ENCODE results near the gene PFKM. TPM values are rescaled to one million over a fixed set of nuclear protein-coding genes. Genes with fewer than 3 reads are reported as not detected.
A peak's percentile ranks its signal among the peaks of the same experiment; 100 is the strongest.
"Not testable (repeated sequence)": the region's sequence is repeated elsewhere in the genome, so short reads cannot be mapped to it uniquely, and the experiment has no call there.

The PFKM gene
- polyA plus RNA-seq, 12 donors = 104 to 345 (median 290) TPM; not detected in 1

DNA sequence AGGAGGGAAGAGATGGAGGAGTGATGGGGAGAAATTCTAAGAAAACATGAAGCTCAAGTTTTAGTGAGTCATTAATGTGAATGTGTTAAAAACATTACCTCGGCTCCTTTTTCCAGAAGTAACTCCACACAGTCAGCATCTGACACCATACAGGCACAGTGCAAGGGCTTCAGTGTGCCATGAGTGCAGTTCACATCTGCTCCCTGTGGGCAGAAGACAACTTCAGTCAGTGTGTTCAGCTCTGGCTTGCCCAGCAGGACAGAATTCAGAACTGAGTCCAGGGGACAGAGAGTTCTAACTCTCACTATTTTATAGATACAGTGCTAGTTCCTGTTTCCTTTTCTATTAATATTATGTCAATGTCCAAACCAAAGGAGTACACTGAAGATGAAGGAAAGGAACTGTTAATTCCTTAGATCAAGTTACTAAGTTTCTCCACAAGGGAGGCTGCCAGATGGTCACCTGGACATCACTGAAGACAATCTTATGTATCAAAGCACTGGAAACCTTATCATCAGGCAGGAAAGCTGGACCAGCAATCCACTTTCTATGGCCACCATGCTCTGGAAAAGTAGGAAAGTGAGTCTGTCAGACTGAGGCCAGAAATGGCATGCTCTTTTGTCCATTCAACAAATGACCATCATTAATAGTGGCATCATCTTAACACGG is 32.1 kb downstream of the PFKM start:
- DNase-seq = no peak

DNA sequence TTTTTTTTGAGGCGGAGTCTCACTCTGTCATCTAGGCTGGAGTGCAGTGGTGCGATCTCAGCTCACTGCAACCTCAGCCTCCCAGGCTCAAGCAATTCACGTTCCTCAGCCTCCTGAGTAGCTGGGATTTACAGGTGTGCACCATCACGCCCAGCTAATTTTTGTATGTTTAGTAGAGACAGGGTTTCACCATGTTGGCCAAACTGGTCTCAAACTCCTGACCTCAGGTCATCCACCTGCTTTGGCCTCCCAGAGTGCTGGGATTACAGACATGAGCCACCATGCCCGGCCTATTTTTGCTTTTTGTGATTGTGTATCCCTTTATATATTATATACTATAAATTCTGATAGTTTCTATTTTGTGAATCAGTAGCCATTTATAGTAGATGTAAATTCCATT is 36.6 kb downstream of the PFKM start:
- not testable (repeated sequence) for DNase-seq

DNA sequence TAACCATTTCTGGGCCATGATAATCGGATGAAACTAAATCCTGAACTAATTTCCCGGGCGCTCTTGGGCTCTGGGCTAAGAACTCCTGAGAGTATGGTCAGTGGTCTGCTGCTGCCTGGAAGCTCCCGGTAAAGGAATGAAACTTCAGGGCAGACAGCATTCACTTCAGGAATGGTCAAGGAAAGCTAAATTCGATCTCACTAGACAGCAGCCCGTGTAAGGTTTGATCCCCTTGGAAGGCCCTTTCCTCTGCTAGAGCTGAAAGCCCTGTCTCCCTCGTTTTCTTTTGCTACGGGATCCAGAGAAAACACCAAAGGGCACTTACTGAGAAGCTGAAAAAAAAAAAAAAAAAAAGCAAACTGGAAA is 37.5 kb downstream of the PFKM start:
- DNase-seq = no peak

DNA sequence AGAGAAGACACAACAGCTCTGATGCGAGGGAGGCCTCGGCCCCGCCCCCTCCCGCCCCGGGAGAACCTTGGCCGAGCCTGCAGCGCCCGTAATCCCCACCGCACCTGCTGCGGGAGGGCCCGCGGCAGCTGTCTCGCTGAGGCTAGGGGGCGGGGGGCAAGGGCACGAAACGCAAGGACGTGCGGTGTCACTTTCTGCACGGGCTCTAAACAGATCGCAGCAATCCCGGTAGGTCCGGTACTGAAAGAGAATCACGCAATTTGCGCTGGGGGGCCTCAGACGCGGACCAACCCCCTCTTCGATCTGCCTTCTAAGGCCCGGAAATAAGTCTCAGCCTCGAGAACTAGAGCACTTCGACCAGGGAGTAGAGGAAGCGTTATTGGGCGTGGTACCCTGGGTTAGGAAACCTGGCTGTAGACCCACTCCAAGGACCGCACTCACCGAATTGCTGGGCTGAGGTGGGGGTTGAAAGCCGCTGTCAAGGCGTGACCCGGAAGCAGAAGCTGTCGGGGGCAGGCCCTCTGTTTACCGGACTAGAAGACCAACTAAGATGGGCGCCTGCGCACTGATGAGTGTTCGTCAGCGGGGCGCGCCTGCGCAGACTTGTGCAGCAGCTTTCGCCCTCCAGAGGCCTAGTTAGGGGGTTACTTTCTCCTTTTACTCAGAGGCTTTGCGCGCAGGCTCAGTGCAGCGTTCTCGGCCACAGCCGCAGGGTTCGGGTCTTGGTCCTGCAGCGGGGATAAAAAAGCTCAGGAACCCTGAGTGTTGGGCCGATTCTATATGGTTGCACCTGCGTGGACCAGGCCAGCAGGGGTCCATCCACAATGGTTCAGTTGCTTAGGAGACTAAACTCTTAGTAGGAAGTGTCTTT is 38.1 kb downstream of the PFKM start, which contains the start of gene ASB8:
TSS of gene ASB8 (minus strand) at position 498 of the 871 bp plus-strand sequence. CDS start 4,019 bp downstream, outside the sequence.
- DNase-seq = peak; percentile 100

DNA sequence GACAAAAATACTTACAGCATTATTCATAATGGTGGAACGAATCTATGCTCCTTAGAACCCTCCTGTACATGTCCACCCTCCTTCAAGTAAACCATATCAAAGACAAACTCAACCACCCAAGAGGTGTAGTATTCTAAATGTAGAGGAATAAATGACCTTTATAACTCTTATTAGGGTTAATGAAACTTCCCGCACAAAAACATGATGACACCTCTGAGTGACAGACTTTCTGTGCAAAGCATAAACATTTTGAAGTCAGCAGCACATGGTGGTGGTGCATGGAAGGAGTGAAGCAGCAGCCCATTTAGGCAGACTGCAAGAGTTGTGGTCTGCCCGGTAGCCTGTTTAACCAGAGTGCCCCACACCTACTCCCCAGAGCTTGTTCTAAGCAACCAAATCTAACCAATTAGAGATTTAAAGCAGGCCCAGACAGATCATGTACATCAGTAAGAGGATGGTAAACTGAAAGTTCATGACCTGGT is 38.8 kb downstream of the PFKM start:
- DNase-seq = no peak

DNA sequence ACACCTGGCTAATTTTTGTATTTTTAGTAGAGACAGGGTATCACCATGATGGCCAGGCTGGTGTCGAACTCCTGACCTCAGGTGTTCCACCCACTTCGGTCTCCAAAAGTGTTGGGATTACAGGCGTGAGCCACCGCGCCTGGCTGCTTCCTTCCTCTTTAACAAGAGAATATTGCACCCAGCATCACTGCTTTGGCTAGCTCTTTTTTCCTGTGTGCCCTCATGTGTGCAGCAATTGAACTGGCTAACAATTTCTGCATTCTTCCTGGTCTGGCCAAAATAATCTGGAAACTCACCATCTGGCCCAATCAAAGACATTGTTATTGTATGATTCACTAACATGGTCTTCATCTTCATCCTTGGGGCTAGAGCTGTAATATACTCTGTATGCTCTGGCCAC is 40.9 kb downstream of the PFKM start:
- DNase-seq = no peak

DNA sequence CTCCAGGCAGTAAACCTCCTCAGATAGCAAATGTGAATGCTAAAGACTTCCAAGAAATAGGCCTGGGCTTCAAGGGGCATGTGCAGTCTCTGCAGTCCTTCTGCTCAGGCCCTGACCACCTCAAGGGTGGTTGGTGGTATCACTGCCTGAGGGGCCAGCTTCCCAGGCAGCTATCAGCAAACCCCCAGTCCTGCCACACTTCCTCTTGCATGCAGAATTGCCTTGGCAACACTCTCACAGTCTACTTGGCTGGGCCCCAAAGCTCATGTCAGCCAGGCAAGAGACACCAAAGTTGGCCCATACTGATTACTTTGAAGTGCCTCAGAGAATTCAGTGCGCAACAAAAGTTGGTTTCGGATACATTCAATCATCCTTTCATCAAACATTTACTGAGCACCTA is 41.6 kb downstream of the PFKM start:
- no peak for DNase-seq

DNA sequence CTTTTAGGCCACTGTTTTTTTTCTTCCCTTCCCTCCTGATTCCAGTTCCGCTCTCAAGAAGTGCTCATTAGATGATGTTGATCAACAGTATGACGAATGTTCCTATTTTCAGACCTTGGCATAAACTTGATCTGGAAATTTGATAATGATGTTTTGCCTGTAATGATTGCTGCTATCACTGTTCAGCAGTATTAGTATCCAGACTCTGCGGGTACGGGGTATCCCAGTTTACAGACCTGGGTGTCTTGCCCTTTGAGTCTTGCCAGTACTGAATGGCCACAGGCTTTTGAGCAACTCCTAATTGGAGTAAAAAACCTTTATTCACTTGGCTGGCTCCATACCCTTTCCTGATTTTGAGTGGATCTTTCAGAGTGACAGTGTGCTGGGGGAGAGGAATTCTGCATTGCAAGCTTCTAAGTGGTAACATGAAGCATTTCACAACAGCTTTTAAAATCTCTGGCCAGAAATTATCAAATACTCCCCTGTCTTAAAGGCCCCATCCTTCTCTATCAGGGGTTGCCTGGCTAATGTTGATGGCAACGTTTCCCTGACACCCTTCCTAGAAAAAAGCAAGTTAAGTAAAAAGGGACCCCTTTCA is 44.1 kb downstream of the PFKM start:
- DNase-seq = no peak

DNA sequence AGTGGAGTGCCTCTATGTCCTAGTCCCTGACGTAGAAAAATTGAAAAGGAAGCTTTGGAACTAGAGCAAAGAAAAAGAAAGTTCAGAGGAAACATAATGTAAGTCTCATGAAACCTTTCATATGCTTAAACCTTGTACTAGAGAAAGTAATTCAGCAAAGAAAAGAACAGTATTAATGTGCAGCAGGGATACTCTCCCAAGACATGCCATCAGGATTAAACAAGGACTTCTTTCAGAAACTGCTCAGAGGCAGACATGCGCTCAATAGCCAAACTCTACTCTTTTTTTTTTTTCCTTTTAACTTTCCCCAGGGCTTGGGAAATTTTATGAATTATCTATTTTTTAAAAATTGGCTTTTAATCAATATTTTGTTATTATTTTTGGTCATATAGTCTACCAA is 45.3 kb downstream of the PFKM start:
- DNase-seq = no peak

DNA sequence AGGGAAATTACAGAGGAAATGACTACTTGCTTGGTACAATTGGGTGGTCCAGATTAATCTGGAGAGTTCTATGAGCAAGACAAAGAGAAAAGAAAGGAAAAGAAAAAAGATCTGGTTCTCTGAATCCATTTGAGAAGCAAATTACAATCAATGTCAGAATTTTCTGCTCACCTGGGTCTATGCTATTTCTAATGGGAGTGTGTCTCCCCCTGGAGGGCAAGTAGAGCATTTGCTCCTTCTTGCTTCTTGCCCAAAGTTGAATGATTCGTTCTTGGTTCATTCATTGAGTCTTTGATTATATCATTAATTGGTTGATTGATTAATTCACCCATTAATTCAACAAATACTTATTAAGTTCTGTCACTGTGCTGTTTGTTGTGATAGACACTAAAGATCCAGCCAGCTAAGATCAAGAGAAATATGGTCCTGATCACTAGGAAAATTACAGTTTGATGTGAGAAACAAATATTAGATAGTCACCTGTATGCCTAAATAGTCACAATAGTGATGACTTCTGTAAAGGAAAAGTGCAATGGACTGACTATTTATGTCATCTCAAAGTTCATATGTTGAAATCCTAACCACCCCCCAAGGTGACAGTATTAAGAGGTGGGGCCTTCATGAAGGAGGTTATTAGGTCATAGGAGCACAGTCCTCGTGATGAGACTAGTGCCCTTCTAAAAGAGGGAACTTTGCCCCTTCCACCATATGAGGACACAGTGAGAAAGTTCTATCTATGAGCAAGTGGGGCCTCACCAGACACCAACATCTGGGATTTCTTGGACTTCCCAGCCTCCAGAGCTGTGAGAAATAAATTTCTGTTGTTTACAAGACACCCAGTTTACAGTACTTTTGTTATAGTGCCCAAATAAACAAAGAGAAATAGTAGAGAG is 46.2 kb downstream of the PFKM start:
- peak; percentile 55 for DNase-seq

DNA sequence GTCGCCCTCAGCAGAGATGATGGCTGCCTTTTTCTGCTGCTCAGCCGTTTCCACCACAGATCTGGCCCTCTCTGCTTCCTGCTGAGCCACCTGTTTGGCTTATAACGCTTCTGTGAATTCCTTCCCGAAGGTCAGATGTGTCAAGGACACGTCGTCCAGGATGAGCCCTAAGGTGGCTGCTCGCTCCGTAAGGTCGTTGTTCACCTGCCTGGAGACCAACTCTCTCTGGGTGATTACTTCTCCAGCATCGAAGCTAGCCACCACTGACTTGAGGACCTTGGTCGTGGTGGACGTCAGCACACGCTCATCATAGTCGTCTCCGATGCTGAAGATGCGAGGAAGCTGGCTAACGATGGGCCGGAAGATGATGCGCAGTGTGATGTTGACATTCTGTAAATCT is 49.8 kb downstream of the PFKM start:
- no peak for DNase-seq

DNA sequence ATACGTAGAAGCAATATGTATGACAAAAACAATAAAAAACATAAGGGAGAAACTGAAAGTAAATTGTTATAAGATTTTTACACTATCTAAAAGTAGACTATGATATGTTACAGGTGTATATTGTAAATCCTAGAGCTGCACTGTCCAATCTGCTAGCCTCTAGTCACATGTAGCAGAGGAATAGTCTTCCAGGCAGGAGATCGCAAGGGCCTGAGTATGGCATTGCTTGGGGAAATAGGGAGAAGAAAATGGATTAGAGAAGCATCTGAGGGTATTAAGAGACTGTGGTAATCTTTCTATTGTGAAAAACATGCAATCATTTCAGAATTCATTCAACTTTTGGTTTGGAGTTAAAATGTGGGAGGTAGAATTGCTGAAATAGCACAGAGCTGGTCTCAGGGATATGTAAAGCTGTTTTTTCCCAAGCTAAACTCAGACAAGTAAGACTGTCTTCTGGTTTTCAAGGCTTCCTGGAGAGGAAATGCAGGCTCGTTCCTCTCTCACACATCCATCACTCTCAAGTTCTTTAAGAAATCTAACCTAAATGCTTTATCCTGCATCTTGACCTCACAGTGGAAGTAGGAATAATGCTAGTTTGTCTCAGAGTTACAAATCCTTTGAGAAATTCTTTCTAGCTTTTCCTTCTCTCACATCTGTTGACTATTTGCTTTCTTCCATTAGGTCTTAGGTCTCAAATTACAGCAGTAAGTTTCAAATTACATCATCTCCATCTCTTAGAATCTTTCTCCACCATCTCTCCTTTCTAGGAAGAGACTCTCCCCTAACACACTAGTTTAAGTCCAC is 56.7 kb downstream of the PFKM start:
- no peak for DNase-seq

DNA sequence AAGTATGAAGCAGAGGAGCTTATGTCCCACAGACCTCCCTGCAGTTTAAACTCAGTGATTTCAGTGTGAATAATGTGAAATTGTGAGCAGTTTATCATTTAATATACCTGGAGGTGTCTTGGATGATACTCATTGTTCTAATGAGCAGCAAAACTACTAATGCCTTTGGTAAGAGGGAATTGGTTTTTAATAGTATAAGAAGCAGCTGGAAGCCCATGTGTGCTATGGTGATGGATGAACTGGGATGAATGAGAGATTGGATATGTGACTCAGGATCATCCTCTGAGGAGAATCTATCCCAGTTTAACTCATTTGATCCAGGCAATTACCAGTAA is 57.2 kb downstream of the PFKM start:
- no peak for DNase-seq

DNA sequence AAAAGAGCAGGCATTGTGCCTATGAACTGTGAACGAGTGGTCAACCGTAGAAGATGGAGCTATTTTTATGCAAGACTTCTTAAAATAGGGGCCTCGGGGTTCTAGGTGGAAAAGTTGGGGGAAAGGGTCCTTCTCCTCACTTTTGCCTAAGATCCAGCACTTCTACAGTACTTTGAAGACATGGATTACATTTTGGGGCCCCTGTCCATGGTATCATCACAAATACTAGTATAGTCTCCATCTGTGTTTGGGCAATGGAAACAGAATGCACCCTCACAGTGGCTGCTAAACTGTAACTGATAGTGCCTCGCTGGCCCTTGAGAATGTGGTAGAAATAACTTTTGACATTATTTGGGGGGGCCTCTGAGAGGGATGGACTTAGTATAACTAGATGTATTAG is 58.8 kb downstream of the PFKM start:
- no peak for DNase-seq

DNA sequence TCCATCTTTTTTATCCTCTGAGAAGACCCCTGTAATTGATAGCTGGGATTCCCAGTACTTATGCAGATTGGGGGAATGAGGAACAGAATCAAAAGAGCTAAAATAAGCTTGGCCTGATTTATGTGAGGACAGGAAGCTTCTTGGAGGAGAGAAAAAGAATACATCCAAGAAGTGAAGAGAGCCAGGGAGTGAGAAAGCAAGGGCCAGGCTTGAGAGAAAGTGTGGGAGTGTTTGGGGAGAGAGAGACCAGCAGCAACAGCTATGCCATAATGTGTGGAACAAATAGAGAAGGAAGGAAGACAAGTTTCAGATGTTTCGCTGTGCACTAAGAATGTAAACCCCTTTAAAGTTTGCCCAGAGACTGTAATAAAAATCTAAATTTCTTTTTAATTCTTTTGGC is 60.3 kb downstream of the PFKM start:
- DNase-seq = no peak

DNA sequence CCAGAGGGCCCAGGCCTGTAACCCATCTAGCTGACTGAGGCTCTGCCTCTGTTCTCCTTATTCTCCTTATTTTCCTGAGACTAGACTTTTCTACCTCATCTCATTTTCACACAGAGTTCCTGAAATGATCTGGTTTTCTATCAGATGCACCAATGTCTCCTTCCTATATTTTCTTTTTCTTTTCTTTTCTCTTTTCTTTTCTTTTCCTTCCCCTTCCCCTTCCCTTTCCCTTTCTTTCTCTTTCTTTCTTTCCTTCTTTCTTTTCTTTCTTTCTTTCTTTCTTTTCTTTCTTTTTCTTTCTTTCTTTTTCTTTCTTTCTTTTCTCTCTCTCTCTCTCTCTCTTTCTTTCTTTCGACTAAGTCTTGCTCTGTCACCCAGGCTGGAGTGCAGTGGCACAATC is 61.3 kb downstream of the PFKM start:
- no peak for DNase-seq

DNA sequence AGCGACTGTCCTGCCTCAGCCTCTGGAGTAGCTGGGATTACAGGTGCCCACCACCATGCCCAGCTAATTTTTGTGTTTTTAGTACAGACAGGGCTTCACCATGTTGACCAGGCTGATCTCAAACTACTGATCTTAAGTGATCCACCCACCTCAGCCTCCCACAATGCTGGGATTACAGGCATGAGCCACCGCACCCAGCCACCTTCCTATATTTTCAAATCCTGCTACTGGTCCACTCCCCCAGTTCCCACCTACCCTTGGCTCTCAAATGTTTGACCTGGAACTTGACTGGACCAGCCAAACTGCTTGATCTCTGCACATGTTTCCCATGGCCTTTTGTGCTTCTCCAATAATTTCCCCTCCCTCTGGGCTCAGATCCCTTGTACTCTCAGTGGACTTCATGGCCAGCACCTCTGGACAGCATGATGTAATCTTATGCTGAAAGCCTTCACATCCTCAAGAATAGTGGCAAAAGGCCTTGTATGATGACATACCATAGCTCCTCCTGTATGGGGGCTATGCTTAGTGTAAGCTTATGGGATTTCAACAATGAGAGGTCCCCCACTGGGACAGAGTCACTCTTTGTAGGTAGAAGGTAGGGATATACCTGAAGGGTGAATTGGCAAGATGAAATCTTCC is 61.8 kb downstream of the PFKM start:
- no peak for DNase-seq

DNA sequence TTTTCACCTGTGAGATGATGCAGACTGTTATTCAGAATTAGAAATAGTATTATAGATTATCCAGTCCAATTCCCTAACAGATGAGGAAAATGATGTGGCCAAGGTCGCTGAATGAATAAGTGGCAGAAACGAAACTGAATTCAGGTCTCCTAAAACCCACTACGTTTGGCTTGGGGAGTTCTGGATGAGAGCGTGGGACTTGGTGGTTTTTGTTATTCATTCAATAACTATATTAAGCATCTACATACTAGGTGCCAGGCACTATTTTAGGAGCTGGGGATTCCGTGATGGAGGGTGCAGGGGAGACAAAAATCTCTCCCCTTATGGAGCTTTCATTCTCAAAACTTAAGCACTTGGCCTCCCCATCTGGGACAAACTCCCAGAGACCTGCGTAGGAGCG is 63.5 kb downstream of the PFKM start:
- DNase-seq = no peak

DNA sequence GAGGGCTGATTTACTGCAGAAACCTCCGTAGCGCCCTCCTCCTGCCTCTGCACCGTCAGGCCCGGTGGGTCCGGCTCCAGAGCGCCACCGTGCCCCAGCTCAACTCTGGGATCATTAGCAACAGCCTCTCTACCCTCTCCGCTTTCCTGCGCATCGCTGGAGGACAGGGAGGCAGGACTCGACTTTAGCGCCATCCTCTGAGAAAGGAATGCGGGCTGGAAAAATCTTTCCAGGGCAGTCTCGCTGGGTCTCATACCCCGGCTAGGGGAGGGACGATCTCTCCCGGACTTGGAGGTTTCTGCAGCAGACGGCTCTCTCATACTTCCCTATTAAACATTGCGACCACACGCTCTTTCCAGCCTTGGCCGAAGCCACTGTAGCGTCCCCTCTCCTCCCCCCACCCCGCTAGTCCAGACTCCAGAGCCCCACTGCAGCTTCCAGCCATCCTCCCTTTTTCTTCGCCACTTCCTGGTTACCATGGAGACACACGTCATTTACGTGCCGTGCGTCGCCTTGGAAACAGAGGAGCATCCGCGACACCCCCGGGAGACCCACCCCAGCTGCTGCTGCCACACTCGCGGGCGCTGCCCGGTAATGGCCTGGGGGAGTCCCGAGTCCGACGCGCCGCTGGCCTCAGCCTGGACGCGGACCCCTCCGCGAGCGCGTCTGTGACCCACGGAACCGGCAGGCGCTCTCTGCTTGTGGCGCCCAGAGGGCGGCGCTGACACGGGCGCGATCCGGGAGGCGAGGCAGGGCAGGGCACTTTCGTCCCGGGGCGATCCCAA is 64.1 kb downstream of the PFKM start, which contains the start of gene CCDC184:
TSS of gene CCDC184 (plus strand) at position 554 of the 785 bp plus-strand sequence. CDS start 479 bp downstream, outside the sequence.
- DNase-seq = peak; percentile 73
